ENCODE measurements around the gene IFT81. TPM values are rescaled to one million over a fixed set of nuclear protein-coding genes. Genes with fewer than 3 reads are reported as not detected.

IFT81 gene
- total and polyA plus RNA-seq, 2 of the 13 experiments (the other 11 are each of a cell fraction or from before 2014, with no cell fraction given) = 4.2 to 13.0 TPM

DNA sequence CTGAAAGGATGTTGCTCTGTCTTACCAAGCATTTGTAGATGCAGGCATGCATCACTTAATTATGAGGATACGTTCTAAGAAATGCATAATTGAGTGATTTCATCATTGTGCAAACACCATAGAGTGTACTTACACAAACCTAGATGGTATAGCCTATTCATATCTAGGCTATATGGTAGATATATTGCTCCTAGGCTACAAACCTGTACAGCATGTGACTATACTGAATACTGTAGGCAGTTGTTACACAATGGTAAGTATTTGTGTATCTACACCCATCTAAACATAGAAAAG lies 75.9 kb downstream of the IFT81 start:
- BruUV-seq (replicated peaks) = no TSS peak
- WGBS (ENCODE audit: low lambda C conversion rate) = 4% methylated on average over 1 of the region's 1 CpG
- FAIRE-seq (no peak), DNase-seq (ENCODE audit: low spot score) (peak; percentile 30), ATAC-seq (peak; percentile 72)
- H3K27me3 ChIP-seq (ENCODE audit: control insufficient read depth in 1 of 2, insufficient read depth in 2 of 2, low read length in 2 of 2) = no peaks in the 10 kb centered on the region
- H2AFZ ChIP-seq (ENCODE audit: low read length) = peak overlapping the region; percentile 12
- in situ Hi-C loops (cut with HindIII; ENCODE audit: extremely low pct_ligation_motif_present, low pct_unique_long_range_greater_than_20kb) (no loop called here), intact Hi-C loops (cut with micrococcal nuclease; ENCODE audit: unreplicated experiment) (no loop called here)
- peak overlapping the region; percentile 73 for H3K4me2 ChIP-seq (ENCODE audit: low read depth, low read length)
- peaks cover 2 to 3% of the 10 kb centered on the region in 2 experiments; a peak in 2 of 5 replicates for H3K36me3 ChIP-seq (replicated peaks in 1 of 2; ENCODE audit: control insufficient read depth in 1 of 2, insufficient read depth in 2 of 2, low read length in 2 of 2)
- peaks cover 28% of the 10 kb centered on the region for H3K4me1 ChIP-seq (ENCODE audit: insufficient read depth, low read length)
- CTCF ChIA-PET (ENCODE audit: low intra/inter-chr PET ratio, low total read pairs) = no interaction called here
- no peaks in the 10 kb centered on the region for H3K79me2 ChIP-seq (ENCODE audit: insufficient read depth, low read length)
- peak overlapping the region; percentile 77 for H3K9ac ChIP-seq (ENCODE audit: insufficient read depth, low read depth, low read length)
- H3K27ac ChIP-seq (ENCODE audit: extremely low read length, insufficient read depth, low read length) = peak overlapping the region; percentile 95
- POLR2A ChIA-PET = interaction anchor here (1.3 to 1.5 kb wide), 2 partner anchors 76 to 250 kb away, joined by 3 read pairs; partner anchors contain the start of genes ARPC3 and IFT81
- no peaks in the 10 kb centered on the region for H4K20me1 ChIP-seq (ENCODE audit: insufficient read depth, low read length)
- H3K4me3 ChIP-seq (replicated peaks in 1 of 3; ENCODE audit: insufficient read depth in 1 of 3, low read depth in 2 of 3, low read length in 3 of 3) = no peak overlapping the region; a peak in 1 of 6 replicates
- H3K9me3 ChIP-seq (ENCODE audit: low read length) = no peaks in the 10 kb centered on the region
- TF ChIP-seq ZNF382 (CRISPR knock-in tag; IDR thresholded peaks at IDR 0.05; ENCODE audit: borderline replicate concordance) = no peak
- no peak for TF ChIP-seq GATAD1 (CRISPR knock-in tag; IDR thresholded peaks at IDR 0.05)
- 0 out of 2 replicates have a peak, but pooled peaks have one; percentile 3 for TF ChIP-seq MIER3 (CRISPR knock-in tag; IDR thresholded peaks at IDR 0.05; ENCODE audit: borderline replicate concordance)
- TF ChIP-seq HDAC2 (CRISPR knock-in tag; IDR thresholded peaks at IDR 0.05) = no peak
- TF ChIP-seq, protein P1, sequence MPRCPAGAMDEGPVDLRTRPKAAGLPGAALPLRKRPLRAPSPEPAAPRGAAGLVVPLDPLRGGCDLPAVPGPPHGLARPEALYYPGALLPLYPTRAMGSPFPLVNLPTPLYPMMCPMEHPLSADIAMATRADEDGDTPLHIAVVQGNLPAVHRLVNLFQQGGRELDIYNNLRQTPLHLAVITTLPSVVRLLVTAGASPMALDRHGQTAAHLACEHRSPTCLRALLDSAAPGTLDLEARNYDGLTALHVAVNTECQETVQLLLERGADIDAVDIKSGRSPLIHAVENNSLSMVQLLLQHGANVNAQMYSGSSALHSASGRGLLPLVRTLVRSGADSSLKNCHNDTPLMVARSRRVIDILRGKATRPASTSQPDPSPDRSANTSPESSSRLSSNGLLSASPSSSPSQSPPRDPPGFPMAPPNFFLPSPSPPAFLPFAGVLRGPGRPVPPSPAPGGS (CRISPR knock-in tag; IDR thresholded peaks at IDR 0.05) = no peak
- TF ChIP-seq CENPT (CRISPR knock-in tag; IDR thresholded peaks at IDR 0.05; ENCODE audit: low read depth) = no peak
- 0 out of 2 replicates have a peak, but pooled peaks have one; percentile 3 for TF ChIP-seq HMG20A (CRISPR knock-in tag; IDR thresholded peaks at IDR 0.05; ENCODE audit: borderline replicate concordance)
- TF ChIP-seq, protein P2, sequence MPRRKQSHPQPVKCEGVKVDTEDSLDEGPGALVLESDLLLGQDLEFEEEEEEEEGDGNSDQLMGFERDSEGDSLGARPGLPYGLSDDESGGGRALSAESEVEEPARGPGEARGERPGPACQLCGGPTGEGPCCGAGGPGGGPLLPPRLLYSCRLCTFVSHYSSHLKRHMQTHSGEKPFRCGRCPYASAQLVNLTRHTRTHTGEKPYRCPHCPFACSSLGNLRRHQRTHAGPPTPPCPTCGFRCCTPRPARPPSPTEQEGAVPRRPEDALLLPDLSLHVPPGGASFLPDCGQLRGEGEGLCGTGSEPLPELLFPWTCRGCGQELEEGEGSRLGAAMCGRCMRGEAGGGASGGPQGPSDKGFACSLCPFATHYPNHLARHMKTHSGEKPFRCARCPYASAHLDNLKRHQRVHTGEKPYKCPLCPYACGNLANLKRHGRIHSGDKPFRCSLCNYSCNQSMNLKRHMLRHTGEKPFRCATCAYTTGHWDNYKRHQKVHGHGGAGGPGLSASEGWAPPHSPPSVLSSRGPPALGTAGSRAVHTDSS (CRISPR knock-in tag; conservative IDR thresholded peaks at IDR 0.05) = no peak
- no peak for TF ChIP-seq FOXA1 (IDR thresholded peaks at IDR 0.05)
- TF ChIP-seq FOXA1 (CRISPR knock-in tag; IDR thresholded peaks at IDR 0.05) = 0 out of 2 replicates have a peak, but pooled peaks have one; percentile 45
- no peak for TF ChIP-seq ETV5 (CRISPR knock-in tag; IDR thresholded peaks at IDR 0.05; ENCODE audit: borderline replicate concordance)
- TF ChIP-seq ZBTB20 (CRISPR knock-in tag; IDR thresholded peaks at IDR 0.05; ENCODE audit: borderline replicate concordance, low read depth) = peak; percentile 38; the same call in 1 of the 2 replicates
- TF ChIP-seq ATF2 (CRISPR knock-in tag; IDR thresholded peaks at IDR 0.05) = 0 out of 2 replicates have a peak, but pooled peaks have one; percentile 19
- TF ChIP-seq CEBPB (IDR thresholded peaks at IDR 0.05; ENCODE audit: borderline replicate concordance, low read depth, low read length) = peak; percentile 53; the same call in 1 of the 2 replicates
- TF ChIP-seq PRDM4 (CRISPR knock-in tag; IDR thresholded peaks at IDR 0.05; ENCODE audit: borderline replicate concordance) = no peak
- TF ChIP-seq DDIT3 (CRISPR knock-in tag; IDR thresholded peaks at IDR 0.05) = no peak

Measured in HepG2 (cell line).